Posterior vena cava (tissue), 2 donors: ENCODE data around the gene MPP2. TPM values are rescaled to one million over a fixed set of nuclear protein-coding genes. Genes with fewer than 3 reads are reported as not detected.
"Not testable (repeated sequence)": the region's sequence is repeated elsewhere in the genome, so short reads cannot be mapped to it uniquely, and the experiment has no call there.

Experiments used
- DNase-seq: peaks from one replicate; pipeline ENCODE4 v3.0.0-alpha.2; 2020; ENCODE audit warnings: low spot score
- intact Hi-C, 2 donors: fragments of 100-400 bp; cut with DNase I; formaldehyde crosslinking; loops; one replicate each; pipeline versions ENCODE4 v1.14.1 to v1.14.2; 2022 to 2023
- long read RNA-seq, 2 donors: library from polyadenylated mRNA; unstranded; transcript quantifications; one replicate each; pipeline ENCODE4 v2.0.0, GENCODE V29; 2020 to 2021
- total RNA-seq, 2 donors: library from RNA; stranded (reverse); fragmentation: NEBNext Ultra II Directional; extraction: Animal tissue kit (Norgen Biotek cat#: 25700); gene quantifications; one replicate each; pipeline ENCODE4 v1.2.1, GENCODE V29; 2021
- donor health status: DM: yes; HTN: yes; CAD: no.
- donor health status: DM: yes; HTN: yes; CAD: no.

Gene MPP2
- total RNA-seq, result 10 to 100 TPM; 11.4 to 15.5 TPM
- long read RNA-seq, donor 1, full-length matches to known transcripts, result 3 of 5 reads
- long read RNA-seq, donor 1, partial matches to known transcripts, result 0 of 5 reads
- long read RNA-seq, donor 1, other reads (novel, unspliced or antisense), result 2 of 5 reads
- long read RNA-seq, donor 2, partial matches to known transcripts, result 5 of 9 reads
- long read RNA-seq, donor 2, other reads (novel, unspliced or antisense), result 4 of 9 reads

DNA sequence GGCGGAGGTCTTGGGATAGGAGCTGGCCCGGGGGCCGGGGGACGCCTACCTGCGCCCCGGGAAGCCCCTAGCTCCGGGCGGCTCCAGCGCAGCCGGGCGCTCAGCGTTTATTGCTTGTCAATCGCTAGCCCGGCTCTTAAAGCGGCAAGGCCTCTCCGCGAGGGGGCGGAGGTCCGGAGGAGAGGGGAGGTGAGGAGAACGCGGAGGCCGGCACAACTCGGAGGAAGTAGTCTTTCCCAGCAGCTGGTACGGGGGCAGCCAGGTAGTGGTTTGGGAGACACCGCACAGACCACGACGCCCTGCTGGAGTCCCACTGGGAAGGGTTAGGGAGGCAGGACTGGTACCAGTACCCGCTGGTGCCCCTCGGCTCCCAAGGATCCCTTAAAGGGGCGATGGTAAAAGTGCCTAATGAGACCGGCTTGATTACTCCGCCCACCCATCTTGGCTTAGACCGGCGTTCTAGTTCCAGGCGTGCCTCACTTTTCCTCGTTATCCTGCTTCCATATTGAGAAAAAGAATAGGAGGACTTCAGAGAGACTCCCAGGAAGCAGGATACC is at the start of gene MPP2:
TSS of gene MPP2 (minus strand) at position 112 of the 557 bp plus-strand sequence. CDS start 3,076 bp downstream, outside the sequence.
- intact Hi-C loops, result no loop called here
- DNase-seq, result peak; percentile 93

DNA sequence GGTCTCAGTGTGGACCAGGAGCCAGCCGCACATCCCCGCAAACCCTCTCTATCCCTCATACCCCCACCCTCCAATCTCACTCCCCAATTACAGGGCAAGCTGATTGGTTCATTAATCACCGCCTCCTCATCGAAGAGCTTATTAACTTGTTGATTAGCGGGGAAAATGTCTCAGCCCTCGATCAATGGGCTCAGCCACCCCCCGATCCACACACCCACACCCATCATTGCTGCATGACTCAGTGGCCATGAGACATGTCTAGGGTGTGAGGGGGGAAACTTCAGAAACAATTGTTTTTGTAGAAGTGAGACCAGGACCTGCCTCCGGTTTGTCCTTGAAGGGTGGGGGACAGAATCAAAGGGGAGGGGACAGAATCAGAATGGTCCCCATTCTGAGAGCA is 48.9 kb upstream of the MPP2 start:
- no peak for DNase-seq

DNA sequence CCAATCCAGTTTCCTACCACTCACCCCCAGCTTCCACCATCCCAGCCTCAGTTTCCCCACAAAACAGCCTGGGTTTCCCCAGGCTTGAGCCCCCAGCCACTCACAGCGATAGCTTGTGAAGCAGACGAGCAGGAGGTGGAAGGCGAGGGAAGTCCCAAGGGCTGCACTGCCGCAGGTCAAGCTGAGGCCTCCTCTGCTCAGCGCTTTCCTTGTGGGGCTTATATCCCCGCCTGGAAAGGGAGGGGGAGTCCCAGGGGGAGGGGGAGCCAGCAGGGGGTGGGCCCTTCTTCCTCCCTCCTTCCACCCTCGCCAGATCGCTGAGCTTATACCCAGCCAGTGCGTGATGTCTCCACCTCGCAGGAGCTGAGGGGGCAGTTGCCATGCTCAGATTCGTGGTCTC is 46.4 kb upstream of the MPP2 start, which contains the start of gene PYY:
TSS of gene PYY (minus strand) at position 195 of the 400 bp plus-strand sequence. CDS start 457 bp downstream, outside the sequence.
- no peak for DNase-seq
- intact Hi-C loops, result no loop called here

More for the DNA sequence above, 48.9 kb upstream of the MPP2 start:
- intact Hi-C loops, result no loop called here

DNA sequence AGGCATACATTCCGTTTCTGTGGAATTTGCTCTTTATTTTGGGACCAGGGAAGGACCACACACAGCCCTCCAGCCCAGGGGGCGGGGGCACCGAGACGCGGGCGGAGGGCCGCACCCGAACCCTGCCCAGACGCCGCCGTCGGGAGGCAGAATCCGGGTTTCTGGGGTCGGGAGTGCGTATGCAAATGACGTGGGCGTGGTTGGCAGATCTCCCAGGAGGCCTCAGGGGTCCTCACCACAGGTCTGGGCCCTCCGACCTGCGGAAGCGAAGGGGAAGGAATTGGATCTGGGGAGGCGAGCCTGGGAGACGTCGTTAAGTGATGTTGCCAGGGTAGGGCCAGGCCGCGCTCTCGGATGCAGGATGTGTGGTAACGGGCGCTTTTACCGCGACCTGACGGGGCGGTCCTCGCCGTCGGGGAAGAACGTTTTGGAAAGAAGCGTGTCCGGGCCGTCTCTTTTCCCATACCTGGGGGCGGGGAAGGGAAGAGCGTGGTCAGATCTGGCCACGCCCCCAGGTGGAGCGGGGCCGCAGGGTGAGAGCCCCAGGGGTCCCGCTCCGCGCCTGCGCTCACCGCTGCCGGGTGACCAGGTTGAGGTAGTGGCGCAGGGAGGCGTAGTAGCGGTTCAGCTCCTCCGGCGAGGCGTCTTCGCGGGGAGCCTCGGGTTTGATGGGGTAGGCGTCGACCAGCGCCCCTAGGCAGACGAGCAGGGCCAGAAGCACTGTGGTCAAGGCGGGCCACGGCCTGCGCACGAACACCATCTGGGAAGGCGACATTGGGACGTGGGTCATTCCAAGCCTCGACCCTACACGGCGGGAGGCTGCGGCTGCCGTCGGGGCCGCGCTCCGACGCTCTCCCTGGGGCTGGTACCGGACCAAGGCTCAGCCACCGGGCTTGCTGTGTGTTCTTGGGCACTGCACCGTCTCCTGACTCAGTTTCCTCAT is 45.7 kb upstream of the MPP2 start:
- no peak for DNase-seq
- intact Hi-C loops, result no loop called here

GRCh38 chr17:43952351-43952723 is 45.0 kb upstream of the MPP2 start:
- DNase-seq, result no peak
- intact Hi-C loops, result no loop called here

- intact Hi-C loops, result no loop called here
- no peak for DNase-seq
These were observed 44.4 kb upstream of the MPP2 start for GRCh38 chr17:43951750-43952149.

GRCh38 chr17:43950554-43950953 is 43.2 kb upstream of the MPP2 start:
- no peak for DNase-seq
- intact Hi-C loops, result no loop called here

DNA sequence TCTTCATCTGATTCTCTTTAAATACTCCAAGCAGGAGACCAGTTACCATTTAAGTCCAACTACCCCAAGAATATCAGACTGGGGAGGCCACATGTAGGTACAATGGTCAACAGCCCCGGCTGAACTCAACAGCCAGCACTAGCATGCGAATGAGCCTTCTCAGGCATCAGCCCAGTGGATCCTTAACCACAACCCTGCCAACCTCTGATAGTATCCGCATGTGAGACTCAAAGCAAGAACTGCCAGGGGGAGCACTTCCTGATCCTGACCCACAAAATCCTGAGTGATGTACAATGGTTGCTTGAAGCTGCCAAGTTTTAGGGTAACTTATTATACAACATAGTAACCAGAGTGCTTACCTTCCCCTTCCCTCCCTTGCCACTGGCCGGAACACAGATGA is 42.4 kb upstream of the MPP2 start:
- DNase-seq, result no peak
- intact Hi-C loops, result loop anchor here in 1 of 2 donors (10.0 kb wide), 2 partner anchors 95 to 215 kb away; no protein-coding TSS in a partner anchor

GRCh38 chr17:43946781-43947180 is 39.4 kb upstream of the MPP2 start:
- no peak for DNase-seq
- intact Hi-C loops, result loop anchor here in 1 of 2 donors (10.0 kb wide), 2 partner anchors 98 to 218 kb away; no protein-coding TSS in a partner anchor

GRCh38 chr17:43945074-43945829 is 37.9 kb upstream of the MPP2 start:
- intact Hi-C loops, result loop anchor here in 1 of 2 donors (10.0 kb wide), 2 partner anchors 100 to 220 kb away; no protein-coding TSS in a partner anchor
- DNase-seq, result no peak

- intact Hi-C loops, result loop anchor here in 1 of 2 donors (5.0 to 10.0 kb wide), 3 partner anchors 55 to 223 kb away; no protein-coding TSS in a partner anchor
- DNase-seq, result no peak
These were observed 34.8 kb upstream of the MPP2 start, which contains the start of gene PPY for GRCh38 chr17:43942051-43942685. Gene PPY, minus strand, starts transcription at chr17:43942476. Its CDS starts 822 bp downstream, at chr17:43941654.

DNA sequence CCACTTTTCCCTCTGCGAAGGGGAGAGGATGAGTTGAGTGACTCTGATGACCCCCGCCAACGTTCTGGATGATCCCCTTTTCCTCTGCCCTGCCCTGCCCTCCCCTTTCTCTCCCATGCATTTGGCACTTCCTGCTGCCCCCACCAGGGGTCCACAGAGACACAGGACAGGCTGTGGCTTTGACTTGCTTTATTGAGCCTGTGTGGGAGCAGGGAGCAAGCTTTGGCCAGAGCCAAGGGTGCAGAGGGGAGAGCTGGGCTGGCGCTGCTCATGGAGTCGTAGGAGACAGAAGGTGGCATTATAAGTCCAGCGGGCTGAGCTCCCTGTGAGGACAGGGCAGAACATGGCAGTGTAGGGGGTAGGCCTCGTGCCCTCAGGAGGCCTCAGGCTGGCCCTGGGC is 33.3 kb upstream of the MPP2 start:
- no peak for DNase-seq
- intact Hi-C loops, result loop anchor here (1.0 to 10.0 kb wide), 4 partner anchors 19 to 224 kb away; no protein-coding TSS in a partner anchor

- intact Hi-C loops, result loop anchor here in 1 of 2 donors (5.0 to 10.0 kb wide), 3 partner anchors 57 to 225 kb away; no protein-coding TSS in a partner anchor
- DNase-seq, result no peak
These were observed 32.5 kb upstream of the MPP2 start for GRCh38 chr17:43939886-43940285.

DNA sequence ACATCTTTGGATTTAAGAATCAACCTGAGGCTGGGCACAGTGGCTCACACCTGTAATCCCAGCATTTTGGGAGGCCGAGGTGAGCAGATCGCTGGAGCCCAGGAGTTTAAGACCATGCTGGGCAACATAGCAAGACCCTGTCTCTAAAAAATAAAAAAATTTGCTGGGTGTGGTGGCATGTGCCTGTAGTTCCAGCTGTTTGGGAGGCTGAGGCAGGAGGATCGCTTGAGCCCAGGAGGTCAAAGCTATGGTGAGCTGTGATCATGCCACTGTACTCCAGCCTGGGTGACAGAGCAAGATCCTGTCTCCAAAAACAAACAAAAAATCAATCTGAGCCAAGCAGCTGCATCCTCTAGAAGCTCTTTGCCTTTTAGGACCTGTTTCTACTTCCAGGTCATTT is 32.1 kb upstream of the MPP2 start:
- intact Hi-C loops, DNase-seq: not testable (repeated sequence)

DNA sequence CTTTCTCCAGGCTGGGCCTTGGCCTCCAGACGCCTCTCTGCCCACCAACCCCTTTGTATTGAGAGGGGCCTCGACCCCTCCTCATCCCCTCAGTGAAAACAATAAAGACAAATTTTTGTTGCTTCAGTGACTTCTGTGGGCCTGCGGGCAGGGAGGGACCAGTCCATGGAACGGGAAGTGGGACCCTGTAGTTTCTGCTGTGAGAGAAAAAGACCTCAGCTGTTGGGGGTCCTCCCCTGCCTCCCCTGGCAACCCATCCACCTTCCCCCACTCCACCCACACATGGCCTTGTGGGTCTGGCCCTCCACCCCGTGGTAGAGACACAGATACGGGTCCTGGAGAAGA is 31.5 kb upstream of the MPP2 start:
- DNase-seq, result no peak
- intact Hi-C loops, result no loop called here

- no peak for DNase-seq
- intact Hi-C loops, result no loop called here
These were observed 29.1 kb upstream of the MPP2 start for GRCh38 chr17:43936434-43936833.

DNA sequence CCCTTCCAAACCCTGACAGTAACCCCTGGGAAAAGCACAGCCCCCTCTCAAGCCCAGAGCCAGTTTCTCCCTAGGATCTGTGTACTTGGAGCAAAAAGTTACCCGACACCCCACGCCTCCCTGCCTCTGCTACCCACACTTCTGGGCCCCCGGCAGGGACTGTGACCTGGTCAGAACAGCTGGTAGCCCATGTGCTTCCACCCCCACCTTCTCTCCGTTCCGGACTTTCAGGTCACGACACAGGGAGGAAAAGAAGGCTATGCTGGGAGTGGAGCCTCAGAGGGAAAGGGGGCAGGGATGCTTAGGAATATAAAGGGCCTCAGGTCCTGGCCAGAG is 28.6 kb upstream of the MPP2 start:
- no peak for DNase-seq
- intact Hi-C loops, result no loop called here

DNA sequence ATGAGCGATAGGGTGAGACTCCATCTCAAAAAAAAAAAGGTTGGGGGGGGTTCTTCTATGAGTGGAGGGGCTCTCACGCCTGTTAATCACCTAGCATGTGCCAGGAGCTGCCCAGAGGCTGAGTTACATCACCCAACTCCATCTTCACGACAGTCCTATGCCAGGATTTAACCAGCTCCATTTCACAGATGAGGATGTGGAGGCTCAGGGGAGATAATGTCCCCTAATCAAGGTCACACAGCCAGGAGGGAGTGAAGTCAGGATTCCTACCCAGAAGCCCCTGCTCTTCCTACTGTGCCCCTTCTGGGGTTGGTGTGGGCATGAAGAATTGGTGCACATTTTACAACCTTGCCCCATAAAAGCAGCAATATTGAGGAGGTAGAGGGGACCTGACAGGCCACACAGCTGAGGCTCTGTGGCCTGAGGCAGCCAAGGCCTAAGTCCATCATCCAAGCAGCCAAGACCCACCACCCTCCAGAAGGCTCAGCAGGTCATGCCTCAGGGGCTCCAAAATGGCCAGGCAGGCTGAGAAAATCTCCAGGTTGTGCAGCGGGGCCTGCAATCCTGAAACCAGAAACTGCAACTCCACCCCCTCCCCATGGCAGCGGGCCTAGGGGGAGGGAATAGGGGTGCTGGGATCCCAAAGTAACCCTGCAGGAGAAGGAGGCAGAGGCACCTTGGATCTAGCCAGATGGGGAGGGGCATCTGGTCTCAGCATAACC is 28.0 kb upstream of the MPP2 start:
- intact Hi-C loops, result no loop called here
- no peak for DNase-seq
